Eye (tissue), 1 donor: ENCODE results near the gene ATG2A.

Experiments used
- DNase-seq: peaks from one replicate; pipeline ENCODE4 v3.0.0-alpha.2; 2015

The ATG2A gene

GRCh38 chr11:64916775-64917662, at the start of gene ATG2A:
Gene ATG2A, minus strand, starts transcription at chr11:64917209. Its CDS starts 74 bp downstream, at chr11:64917135.
- DNase-seq = peak; percentile 99

GRCh38 chr11:64963072-64963631, 46.1 kb upstream of the ATG2A start:
- DNase-seq = no peak

- DNase-seq = no peak
Observed at GRCh38 chr11:64960719-64961118, 43.7 kb upstream of the ATG2A start.

DNA sequence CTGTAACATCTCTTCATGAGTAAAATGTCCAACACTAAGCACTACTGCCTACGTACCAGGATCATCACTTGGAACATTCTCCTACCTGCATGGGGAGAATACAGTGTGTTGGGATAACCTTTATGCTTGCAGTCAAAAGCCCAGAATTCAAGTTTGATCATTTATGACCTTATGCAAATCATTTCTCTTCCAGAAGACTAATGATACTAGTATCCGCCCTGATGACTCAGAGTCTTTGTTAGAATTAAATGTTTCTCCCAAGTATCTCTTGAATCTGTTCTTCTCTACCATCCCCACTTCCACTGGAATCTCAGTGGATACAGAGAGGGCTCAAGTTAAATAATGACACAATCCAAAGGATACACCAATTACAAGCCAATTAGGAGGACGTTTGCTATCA, 42.5 kb upstream of the ATG2A start:
- DNase-seq = no peak

GRCh38 chr11:64954201-64954600, 37.2 kb upstream of the ATG2A start:
- DNase-seq = no peak

DNA sequence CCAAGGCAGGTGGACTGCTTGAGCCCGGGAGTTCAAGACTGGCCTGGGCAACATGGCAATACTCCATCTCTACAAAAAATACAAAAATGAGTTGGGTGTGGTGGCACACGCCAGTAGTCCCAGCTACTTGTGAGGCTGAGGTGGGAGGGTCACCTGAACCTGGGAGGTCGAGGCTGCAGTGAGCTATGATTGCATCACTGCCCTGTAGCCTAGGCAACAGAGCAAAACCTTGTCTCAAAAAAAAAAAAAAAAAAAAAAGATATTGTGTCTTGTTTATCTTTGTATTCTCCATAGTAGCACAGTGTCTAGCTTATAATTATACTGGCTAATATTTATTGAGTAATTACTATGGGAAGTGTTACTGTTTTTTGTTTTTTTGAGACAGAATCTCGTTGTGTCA, 34.5 kb upstream of the ATG2A start:
- no peak for DNase-seq

DNA sequence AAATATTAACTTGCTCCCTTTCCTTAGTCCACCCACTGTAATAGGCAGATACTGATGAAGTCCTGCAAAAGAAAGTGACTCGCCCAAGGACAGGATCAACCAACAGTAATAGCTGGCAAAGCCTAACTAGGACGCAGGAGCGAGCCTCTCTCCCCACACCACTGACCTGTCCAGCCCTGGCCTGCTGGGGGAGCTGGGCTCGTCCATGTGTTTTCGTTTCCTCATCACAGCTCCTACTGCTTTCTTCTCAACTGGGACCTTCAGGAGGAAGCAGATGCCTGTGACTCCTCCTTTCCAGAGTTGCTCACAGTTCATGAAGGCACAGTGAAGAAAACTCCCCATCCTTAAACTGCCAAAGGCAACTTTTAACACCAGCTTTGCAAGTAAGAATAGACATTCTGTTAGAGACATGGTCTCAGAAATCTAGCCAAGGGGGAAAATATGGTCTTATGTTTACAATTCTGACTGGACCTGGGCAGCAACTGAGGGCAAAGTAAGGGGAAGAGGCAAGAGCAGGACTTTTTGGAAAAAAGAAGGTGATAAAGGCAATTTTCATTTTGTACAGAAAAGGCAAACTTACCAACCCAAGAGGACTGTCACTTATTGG, 30.3 kb upstream of the ATG2A start:
- no peak for DNase-seq

GRCh38 chr11:64936539-64936938, 19.5 kb upstream of the ATG2A start:
- no peak for DNase-seq

DNA sequence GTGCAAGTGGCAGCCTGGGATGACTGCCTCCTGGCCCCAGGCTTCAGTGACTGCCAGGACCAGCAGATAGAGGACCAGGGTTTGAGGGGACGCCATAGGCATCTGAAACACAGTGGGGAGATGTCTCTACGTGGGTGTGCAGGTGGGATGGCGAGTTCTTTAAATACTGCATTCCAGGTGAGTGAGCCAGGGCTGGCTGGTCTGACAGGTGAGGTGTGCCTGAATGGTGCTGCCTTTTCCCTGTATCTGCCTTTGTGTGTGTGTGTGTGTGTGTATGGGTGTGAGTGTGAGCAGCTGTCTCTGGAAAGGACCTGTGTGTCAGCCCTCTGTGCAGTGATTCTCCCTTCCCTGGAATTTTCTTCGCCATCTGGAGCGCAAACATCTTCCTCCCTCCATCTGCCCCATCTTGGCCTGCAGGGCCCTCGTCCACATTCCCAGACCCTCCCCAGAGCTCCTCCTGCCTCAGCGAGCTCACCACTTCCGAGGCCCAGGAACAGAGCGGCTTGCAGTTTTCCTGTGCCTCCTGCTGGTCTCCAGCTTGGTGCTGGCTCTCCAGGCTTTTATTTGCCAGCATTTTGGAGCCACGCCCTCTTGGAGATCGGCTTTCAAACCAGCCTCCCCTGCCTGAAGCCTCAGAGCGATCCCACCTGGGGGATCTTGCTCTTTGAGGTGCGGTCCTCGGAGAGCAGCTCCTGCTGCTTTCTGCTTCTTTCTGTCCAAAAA, 18.5 kb upstream of the ATG2A start, which contains the start of gene GPHA2:
GPHA2 (minus strand) TSS at position 535 of the 723 bp plus-strand sequence; CDS start at position 102, 433 bp downstream.
- DNase-seq = peak; percentile 46

- DNase-seq = no peak
Observed at GRCh38 chr11:64934682-64935358, 17.8 kb upstream of the ATG2A start.

DNA sequence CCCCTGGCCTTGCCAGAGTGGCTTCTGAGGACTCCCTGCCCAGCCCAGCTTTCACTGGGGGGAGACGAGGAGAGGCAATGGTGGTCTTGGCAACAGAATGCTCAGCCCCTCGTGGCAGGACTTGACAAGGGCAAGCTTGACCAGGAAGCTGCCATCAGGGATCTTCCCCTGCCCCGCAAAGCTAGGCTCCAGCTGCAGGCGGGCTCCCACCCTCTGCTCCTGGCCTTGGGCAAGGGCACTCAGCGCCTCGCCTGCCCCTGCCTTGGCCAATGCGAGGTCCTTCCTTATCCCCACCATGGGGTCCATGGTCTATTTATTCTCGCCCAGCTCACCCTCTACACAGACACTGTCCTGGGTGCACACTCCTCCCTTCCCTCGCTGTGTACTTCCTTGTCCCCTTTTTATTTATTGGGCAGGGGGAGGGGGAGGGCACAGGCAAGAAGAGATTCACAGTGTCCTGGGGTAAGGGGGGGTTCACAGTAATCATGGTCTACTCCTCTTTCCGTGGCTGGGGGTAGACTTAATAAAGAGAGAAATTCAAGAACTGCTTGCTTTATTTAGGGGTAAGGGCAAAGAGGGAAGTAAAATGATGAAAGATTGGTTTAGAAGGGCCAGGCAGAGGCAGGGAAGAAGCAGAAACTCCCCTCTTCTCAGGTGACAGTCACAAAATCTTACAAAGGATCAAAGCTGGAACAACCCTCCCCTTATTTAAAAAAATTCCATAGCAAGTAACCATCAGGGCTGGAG, 17.1 kb upstream of the ATG2A start:
- no peak for DNase-seq

DNA sequence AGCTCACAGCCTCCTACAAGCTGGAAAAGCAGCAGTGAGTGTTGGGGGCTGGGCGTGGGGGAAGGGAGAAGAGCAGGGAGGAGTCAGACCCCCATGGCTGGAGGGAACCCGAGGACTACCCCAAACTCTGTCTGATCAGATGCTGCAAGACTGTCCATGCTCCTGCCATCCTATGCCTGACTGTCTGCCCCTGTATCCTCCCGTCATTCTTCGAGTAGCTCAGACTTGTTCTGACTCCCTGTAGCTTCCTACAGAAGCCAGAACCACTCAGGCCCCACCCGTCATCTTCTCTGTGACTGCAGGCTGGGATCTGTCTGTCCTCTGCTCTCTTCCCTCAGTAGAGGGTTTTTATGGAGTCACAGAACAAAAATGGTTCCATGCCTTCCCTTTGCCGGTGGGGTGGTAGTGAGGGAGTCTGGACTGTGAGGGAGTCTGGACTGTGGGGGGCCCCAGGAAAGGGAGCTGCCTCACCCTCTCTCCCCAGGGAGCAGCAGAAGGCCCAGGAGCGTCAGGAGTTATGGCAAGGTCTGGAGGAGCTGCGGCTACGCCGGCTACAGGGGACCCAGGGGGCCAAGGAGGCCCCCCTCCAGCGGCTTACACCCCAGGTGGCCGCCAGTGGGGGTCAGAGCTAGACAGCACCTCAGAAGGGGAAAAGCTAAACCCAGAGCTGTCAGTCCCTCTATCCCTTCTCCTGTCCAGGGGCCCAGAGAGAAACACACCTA, 16.4 kb upstream of the ATG2A start:
- no peak for DNase-seq

DNA sequence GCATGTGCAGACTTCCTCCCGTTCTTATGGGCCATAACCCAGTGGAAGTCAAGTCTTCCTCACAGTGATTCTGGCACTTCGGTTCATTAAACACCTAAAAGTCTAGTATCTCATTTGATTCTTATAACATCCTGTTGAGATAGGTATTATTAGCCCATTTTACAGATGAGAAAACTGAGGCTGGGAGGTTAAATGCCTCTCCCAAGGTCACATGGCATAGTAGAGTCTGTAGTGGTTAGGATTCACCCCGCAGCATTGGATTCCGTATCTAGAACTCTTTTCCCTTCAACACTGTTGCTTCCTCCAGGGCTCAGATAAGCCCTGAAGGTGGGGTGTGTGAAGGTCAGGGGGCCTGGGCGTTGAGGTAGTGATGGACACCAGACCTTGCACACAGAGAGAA, 15.3 kb upstream of the ATG2A start:
- no peak for DNase-seq

- no peak for DNase-seq
Observed at GRCh38 chr11:64931290-64931689, 14.3 kb upstream of the ATG2A start.

DNA sequence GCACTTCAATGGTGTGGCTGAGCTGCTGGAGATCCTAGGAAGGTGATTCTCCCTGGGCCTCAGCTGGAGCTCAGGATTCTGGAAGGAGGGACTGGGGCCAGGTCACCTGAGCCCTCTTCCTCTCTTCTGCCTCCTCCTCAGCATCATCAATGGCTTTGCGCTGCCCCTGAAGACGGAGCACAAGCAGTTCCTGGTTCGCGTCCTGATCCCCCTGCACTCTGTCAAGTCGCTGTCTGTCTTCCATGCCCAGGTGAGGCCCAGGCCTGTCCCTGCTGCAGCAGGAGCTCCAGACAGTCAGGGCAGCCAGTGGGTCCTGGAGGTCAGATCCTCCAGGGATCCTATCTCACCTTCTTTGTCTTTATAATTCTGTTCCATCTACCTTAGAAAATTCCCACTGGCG, 13.3 kb upstream of the ATG2A start:
- no peak for DNase-seq

GRCh38 chr11:64929625-64930024, 12.6 kb upstream of the ATG2A start:
- no peak for DNase-seq

DNA sequence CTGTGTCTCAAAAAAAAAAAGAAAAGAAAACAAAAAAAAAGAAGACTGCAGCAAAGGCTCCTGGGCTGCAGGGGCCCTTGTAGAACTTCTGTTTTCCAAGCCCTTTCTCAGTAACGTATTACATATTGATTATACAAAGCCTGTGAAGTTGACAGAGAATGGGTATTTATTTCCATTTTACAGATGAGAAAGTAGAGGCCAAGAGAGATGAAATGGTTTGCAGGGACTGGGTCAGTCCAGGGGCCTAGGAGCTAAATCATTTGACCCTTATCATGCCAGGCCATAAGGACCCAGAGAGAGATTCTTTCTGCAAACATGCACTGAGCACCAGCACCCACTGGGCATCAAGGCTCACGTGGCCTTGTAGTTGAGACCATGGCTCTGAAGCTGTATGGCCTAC, 11.9 kb upstream of the ATG2A start:
- no peak for DNase-seq

DNA sequence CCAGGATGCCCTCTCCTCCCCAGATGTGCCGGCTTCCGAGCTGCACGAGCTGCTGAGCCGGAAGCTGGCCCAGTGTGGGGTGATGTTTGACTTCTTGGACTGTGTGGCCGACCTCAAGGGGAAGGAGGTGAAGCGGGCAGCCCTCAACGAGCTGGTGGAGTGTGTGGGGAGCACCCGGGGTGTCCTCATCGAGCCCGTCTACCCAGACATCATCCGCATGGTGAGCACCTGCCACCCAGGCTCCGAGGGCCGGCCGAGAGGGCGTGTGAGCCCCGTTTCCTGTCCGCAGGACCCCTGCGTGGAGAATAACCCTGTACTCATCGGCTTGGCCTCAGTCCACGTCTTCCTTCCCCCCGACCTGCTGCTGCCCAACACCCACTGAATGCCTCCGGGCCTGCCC, 9.7 kb upstream of the ATG2A start:
- DNase-seq = no peak

DNA sequence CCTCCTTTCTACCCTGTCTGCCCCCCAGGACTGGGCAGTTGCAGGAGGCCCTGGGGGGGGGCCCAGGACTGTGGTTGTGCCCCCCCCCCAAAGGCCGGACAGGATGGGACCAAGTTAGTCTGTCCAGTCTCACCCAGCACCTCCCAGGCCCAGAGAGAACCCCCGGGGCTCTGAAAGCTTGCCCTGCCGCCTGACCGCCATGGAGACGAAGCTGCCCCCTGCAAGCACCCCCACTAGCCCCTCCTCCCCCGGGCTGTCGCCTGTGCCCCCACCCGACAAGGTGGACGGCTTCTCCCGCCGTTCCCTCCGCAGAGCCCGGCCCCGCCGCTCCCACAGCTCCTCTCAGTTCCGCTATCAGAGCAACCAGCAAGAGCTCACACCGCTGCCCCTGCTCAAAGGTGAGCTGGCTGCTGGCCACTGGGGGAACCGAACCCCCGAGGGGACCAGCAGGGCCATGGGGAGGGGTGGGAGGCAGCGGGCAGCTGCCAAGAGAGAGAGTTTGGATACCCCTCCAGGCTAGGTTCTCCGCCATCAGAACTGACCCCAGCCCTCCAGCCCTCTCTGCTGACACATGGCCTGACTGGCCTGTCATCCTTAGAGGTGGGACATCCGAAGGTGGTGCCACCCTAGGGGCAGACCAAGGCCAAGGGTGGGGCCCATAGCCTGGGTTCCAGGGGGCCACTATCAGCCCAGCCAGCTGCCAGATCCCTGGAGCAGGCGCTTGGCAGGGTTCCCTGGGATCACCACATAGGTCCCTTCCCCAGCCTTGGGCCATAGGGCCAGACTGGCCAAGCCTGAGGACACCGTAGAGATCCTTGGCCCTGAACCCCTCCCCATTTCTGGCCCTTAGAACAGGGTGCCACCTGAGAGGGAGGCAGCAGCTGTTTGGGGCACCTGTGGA, 8.8 kb upstream of the ATG2A start:
- no peak for DNase-seq

- DNase-seq = peak; percentile 69
Observed at GRCh38 chr11:64924910-64925284, 7.9 kb upstream of the ATG2A start.
